Skeletal muscle tissue (tissue), 4 donors: ENCODE measurements around the gene TMEM145. TPM values are rescaled to one million over a fixed set of nuclear protein-coding genes. Genes with fewer than 3 reads are reported as not detected.
A peak's percentile ranks its signal among the peaks of the same experiment; 100 is the strongest.

ENCODE experiments used
- H3K27ac ChIP-seq: one replicate; pipeline ENCODE4 v1.7.0; 2013; ENCODE audit warnings: mild to moderate bottlenecking, low read depth, low read length, inconsistent platforms
- H3K27me3 ChIP-seq, 3 donors: one replicate each; pipeline ENCODE4 v1.7.0; 2013; ENCODE audit warnings: low read length in 3 of 3; ENCODE audit not compliant: control insufficient read depth in 3 of 3, insufficient read depth in 3 of 3
- H3K36me3 ChIP-seq, 3 donors: one replicate each; pipeline ENCODE4 v1.7.0; 2013; ENCODE audit warnings: low read length in 3 of 3; ENCODE audit not compliant: control insufficient read depth in 3 of 3, insufficient read depth in 3 of 3
- H3K4me1 ChIP-seq, 3 donors: one replicate each; pipeline ENCODE4 v1.7.0; 2013; ENCODE audit warnings: low read length in 3 of 3, mild to moderate bottlenecking in 3 of 3; ENCODE audit not compliant: control insufficient read depth in 3 of 3, insufficient read depth in 3 of 3
- H3K4me3 ChIP-seq, 3 donors: one replicate each; pipeline ENCODE4 v1.7.0; 2013; ENCODE audit warnings: low read length in 3 of 3
- H3K9ac ChIP-seq, 3 donors: one replicate each; pipeline ENCODE4 v1.7.0; 2013; ENCODE audit warnings: low read length in 3 of 3, mild to moderate bottlenecking in 3 of 3, moderate library complexity in 2 of 3, low read depth in 1 of 3
- H3K9me3 ChIP-seq, 3 donors: one replicate each; pipeline ENCODE4 v1.7.0; 2013; ENCODE audit warnings: low read length in 3 of 3; ENCODE audit not compliant: control insufficient read depth in 3 of 3
- total RNA-seq: library from RNA; depleted of rRNA; stranded (reverse); fragments of >200 nt; gene quantifications from one replicate; pipeline ENCODE4 v1.2.3, GENCODE V29; 2014
- donor health status: Osteomylitis.

Gene TMEM145
- total RNA-seq, 1 donor from 2014 or later = 0.52 TPM

DNA sequence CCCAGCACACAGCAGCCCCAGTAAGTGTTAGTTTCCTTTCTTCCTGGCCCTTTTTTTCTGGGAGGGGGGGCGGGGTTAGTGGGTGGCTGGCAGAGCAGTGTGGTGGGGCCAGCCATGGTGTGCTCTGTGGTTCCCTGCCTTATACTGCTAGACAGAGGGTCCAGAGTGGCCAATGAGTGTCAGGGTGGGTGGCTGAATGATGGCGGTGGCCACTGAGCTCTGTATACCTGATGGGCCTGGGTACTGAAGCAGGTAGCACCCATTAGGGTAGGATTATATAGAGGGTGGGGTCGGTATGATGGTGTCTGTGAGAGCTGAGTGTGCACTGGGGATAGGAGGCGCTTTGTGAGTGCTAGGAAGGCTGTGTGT is 30.3 kb upstream of the TMEM145 start:
- Histone ChIP-seq H3K36me3 (peaks cover 8% of the 10 kb centered on the region in 3 donors), H3K4me3 (peak overlapping the region; percentile 70 to 82 (median 81)), H3K27me3 (no peaks in the 10 kb centered on the region), H3K27ac (peak overlapping the region; percentile 92), H3K9me3 (no peaks in the 10 kb centered on the region), H3K9ac (peak overlapping the region; percentile 70 to 85 (median 78)), H3K4me1 (peaks cover 62 to 69% (median 68%) of the 10 kb centered on the region in 3 donors)

DNA sequence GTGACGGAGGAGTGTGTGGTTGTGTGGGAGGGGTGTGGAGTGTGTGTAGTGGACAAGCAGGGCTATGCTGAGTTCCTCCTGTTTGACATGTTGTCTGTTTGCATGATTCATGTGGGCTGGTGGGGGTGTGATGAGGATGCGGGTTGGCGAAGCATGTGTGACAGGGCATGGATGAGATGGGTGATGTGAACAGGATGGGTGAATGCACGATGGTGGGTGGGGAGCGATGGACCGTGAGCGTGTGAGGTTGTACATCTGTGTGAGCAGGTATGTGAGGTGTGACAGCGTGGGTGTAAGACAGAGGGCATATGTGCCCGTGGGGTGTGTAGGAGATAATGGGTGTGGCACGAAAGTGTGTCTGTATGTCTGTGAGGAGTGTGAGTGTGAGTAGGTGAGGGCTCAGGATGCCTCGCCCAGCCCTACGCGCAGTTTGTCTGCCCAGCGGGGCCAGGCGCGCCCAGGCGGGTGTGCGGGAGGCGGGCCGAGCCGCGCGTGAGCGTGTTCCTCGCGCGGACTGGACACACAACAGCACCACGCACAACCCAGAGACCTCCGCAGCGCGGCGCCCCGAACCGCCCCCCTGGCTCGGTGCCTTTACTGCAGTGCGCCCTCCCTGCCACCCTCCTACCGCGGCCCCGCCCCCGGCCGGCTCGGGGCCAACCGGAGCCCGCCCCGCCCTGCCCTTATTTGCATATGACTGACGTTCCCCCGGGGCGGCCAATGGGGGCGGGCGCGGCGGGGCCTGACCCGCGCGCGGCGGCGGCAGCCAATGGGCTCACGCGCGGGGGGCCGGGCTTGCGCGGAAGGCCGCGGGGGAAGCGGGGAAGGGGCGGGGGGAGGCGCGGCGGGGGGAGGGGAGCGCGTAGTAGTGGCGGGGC is 29.7 kb upstream of the TMEM145 start:
- peak overlapping the region; percentile 70 to 82 (median 81) for H3K4me3 ChIP-seq

DNA sequence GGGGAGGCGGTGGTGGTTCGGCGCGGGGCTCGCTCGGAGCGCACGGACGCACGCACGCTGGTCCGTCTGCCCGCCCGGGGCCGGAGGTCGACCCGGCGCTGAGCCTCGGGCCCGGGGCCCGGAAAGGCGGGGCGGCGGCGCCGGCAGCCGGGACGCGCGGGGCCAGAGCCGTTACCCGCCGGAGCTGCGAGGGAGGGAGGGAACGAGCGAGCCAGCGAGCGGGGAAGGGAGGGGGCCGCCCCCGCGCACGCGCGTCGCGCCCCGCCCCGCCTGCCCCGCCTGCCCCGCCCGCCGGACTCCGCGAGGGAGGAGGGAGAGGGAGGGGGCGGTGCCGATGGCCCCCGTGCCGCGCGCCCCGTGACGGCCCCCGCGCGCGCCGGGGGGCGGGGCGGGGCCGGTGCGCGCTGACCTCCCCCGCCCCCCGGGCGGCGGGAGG is 29.0 kb upstream of the TMEM145 start:
- peak overlapping the region in 1 of 3 donors; percentile 79 for H3K9ac ChIP-seq
- peaks cover 49 to 56% (median 55%) of the 10 kb centered on the region in 3 donors for H3K4me1 ChIP-seq
- no peaks in the 10 kb centered on the region for H3K27me3 ChIP-seq
- peaks cover 17 to 21% (median 20%) of the 10 kb centered on the region in 3 donors for H3K36me3 ChIP-seq
- no peak overlapping the region for H3K27ac ChIP-seq
- H3K9me3 ChIP-seq = no peaks in the 10 kb centered on the region
- peak overlapping the region in 1 of 3 donors; percentile 54 for H3K4me3 ChIP-seq

More for the DNA sequence above, 29.7 kb upstream of the TMEM145 start:
- Histone ChIP-seq H3K4me1 (peaks cover 56 to 63% (median 62%) of the 10 kb centered on the region in 3 donors), H3K9ac (peak overlapping the region; percentile 70 to 85 (median 78)), H3K36me3 (peaks cover 11 to 14% (median 14%) of the 10 kb centered on the region in 3 donors), H3K27ac (peak overlapping the region; percentile 90), H3K9me3 (no peaks in the 10 kb centered on the region), H3K27me3 (no peaks in the 10 kb centered on the region)

DNA sequence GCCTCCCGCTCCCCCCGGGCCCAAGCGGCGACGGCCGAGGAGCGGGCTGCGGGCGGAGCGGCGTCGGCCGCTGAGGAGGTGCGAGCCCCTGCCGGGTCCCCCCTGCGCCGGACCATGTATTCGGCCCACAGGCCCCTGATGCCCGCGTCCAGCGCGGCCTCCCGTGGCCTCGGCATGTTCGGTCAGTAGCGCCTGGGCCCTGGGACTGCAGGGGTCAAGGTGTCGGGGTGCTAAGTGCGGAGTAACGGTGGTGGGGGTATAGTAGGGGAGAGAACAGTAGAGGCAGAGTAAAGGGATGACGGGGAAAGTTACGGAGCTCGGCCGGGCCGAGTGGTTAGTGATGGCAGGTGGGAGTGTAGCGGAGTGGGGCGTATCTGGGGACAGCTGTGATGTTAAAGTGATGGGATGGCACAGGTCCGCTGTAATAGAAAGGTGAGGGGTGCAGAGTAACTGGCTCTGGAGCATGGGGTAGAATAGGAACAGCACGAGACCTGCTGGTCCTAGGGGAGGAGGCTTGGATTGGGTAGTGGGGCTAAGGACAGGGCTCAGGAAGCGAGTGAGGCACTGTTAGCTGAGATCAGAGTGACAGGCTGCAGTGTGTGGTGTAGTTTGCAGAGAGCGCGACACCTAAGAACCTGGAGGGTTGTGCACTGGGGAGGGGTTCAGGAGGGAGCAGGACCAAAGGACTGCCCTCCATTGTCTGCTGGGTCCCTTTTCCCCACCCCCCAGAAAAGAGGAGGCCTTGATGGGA is 28.3 kb upstream of the TMEM145 start:
- Histone ChIP-seq H3K4me1 (peaks cover 43 to 49% (median 48%) of the 10 kb centered on the region in 3 donors), H3K36me3 (peaks cover 24 to 28% (median 27%) of the 10 kb centered on the region in 3 donors), H3K27ac (peak overlapping the region; percentile 75), H3K9ac (peak overlapping the region; percentile 73 to 86 (median 84)), H3K9me3 (no peaks in the 10 kb centered on the region), H3K4me3 (peak overlapping the region; percentile 81 to 82 (median 81)), H3K27me3 (no peaks in the 10 kb centered on the region)

DNA sequence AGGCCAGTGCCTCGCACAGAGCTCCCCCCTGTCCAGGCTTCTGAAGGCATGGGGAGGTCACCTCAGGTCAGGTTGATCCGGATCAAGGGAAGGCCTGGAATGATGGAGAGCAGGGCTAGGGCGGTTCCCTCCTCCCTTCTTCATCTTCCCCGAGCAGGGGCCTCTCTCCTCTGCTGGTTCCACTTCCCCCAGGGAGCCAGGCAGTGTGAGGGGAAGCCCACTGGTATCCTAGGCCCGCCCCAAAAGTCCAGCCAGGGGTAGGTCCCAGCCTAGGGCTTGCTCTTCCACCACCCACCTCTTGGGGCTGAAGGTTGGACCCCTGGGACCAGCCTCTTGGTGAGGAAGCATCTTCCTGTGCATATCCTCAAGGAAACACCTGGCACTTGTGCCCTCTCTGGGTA is 27.6 kb upstream of the TMEM145 start:
- Histone ChIP-seq H3K4me1 (peaks cover 43 to 49% (median 44%) of the 10 kb centered on the region in 3 donors), H3K9me3 (no peaks in the 10 kb centered on the region), H3K27me3 (no peaks in the 10 kb centered on the region), H3K4me3 (peak overlapping the region; percentile 81 to 82 (median 81)), H3K9ac (peak overlapping the region; percentile 73 to 86 (median 84)), H3K36me3 (peaks cover 31 to 34% (median 33%) of the 10 kb centered on the region in 3 donors), H3K27ac (peak overlapping the region; percentile 75)

DNA sequence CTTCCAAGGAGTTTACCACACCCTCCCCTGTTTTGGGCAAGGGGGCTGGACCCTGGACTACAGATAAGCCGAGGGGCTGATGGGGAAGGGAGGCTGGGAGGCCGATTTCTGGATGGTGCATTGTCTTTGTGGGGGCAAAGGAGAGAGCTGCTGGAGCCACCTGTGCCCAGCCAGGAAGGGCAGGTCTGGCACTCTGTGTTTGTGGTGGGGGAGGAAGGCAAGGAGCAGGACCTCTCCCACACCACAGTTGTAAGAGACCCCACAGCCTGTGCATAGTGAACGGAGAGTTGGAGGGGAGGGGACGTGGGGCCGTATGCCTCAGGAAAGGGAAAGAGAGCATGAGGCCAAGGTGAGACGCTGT is 27.1 kb upstream of the TMEM145 start:
- Histone ChIP-seq H3K4me1 (peaks cover 43 to 49% (median 43%) of the 10 kb centered on the region in 3 donors), H3K27ac (peak overlapping the region; percentile 75)

DNA sequence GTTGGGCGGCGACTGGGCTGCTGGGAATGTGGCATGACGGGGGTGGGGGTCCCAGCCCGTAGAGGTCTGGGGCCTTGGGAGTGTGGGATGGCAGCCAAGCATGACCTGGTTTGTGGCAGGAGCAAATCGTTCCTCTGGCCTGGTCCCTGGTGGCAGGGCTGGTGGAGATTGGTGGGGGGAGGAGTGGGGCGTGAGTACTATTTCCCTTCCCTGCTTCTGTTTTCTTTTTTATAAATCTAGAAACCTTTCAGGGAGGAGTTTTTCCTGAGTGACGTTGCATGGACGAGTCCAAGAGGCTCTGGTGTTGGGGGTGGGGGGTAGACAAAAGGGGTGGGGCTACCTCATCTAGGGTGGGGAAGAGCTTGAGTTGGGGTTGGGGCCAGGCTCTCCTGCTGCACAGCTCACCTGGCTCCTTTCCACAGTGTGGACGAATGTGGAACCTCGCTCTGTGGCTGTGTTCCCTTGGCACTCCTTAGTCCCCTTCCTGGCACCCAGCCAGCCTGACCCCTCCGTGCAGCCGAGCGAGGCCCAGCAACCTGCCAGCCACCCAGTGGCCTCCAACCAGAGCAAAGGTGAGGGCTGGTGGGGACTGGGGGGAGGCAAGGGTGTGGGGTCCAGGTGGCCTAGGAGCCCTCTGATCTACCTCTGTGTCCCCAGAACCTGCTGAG is 26.6 kb upstream of the TMEM145 start:
- H3K27ac ChIP-seq = peak overlapping the region; percentile 0
- H3K27me3 ChIP-seq = no peaks in the 10 kb centered on the region
- H3K36me3 ChIP-seq = peaks cover 35 to 40% (median 40%) of the 10 kb centered on the region in 3 donors
- H3K4me1 ChIP-seq = peaks cover 38 to 44% (median 38%) of the 10 kb centered on the region in 3 donors
- H3K9ac ChIP-seq = peak overlapping the region; percentile 2 to 86 (median 21)
- H3K4me3 ChIP-seq = peak overlapping the region; percentile 45 to 82 (median 54)
- H3K9me3 ChIP-seq = no peaks in the 10 kb centered on the region

More for the DNA sequence above, 27.1 kb upstream of the TMEM145 start:
- no peaks in the 10 kb centered on the region for H3K9me3 ChIP-seq
- H3K9ac ChIP-seq = peak overlapping the region; percentile 2 to 86 (median 21)
- peak overlapping the region; percentile 54 to 82 (median 81) for H3K4me3 ChIP-seq
- no peaks in the 10 kb centered on the region for H3K27me3 ChIP-seq
- peaks cover 31 to 36% (median 35%) of the 10 kb centered on the region in 3 donors for H3K36me3 ChIP-seq

DNA sequence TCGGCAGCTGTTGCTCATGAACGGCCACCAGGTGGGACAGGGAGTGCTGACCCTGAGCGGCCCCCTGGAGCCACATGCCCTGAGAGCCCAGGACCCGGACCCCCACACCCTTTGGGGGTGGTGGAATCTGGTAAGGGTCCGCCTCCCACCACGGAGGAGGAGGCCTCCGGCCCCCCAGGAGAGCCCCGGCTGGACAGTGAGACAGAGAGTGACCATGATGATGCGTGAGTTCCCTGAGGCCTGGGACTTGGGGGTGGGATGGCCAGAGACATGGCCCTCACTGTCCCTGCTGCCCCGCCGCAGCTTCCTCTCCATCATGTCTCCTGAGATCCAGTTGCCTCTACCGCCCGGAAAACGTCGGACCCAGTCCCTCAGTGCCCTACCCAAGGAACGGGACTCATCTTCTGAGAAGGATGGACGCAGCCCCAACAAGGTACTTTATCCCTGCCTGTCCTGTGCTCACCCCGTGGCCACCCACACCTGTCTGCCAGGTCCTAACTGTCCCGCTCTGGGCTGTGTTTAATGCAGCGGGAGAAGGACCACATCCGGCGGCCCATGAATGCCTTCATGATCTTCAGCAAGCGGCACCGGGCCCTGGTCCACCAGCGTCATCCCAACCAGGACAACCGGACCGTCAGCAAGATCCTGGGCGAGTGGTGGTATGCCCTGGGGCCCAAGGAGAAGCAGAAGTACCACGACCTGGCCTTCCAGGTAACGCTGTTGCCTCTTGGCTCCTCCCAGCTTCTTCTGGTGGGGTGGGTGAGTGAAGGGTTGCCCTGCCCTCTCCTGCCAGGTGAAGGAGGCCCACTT is 25.9 kb upstream of the TMEM145 start:
- Histone ChIP-seq H3K27ac (no peak overlapping the region), H3K36me3 (peaks cover 40 to 47% (median 46%) of the 10 kb centered on the region in 3 donors), H3K27me3 (no peaks in the 10 kb centered on the region), H3K9ac (no peak overlapping the region), H3K9me3 (no peaks in the 10 kb centered on the region), H3K4me1 (peaks cover 30 to 37% (median 30%) of the 10 kb centered on the region in 3 donors), H3K4me3 (no peak overlapping the region)

DNA sequence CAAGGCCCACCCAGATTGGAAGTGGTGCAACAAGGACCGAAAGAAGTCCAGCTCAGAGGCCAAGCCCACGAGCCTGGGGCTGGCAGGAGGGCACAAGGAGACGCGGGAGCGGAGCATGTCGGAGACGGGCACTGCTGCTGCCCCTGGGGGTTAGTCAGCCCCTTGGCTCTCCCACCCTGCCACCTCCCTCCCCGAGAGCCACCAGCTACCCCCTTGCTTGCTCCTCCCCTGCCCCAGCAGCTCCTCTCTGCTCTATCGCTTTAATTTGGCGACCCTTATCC is 25.3 kb upstream of the TMEM145 start:
- Histone ChIP-seq H3K27me3 (no peaks in the 10 kb centered on the region), H3K4me1 (peaks cover 26 to 33% (median 26%) of the 10 kb centered on the region in 3 donors), H3K9ac (no peak overlapping the region), H3K27ac (no peak overlapping the region), H3K36me3 (peaks cover 43 to 51% (median 50%) of the 10 kb centered on the region in 3 donors), H3K9me3 (no peaks in the 10 kb centered on the region), H3K4me3 (no peak overlapping the region)
